GM10266 (cell line): ENCODE measurements around the gene PLPP3.

Source experiments
- DNase-seq: peaks from one replicate; pipeline ENCODE4 v3.0.0; 2012; ENCODE audit errors: extremely low spot score
- TF ChIP-seq, protein P1 (sequence below): IDR thresholded peaks from 2 replicates; pipeline ENCODE4 v1.5.1; 2012; ENCODE audit warnings: mild to moderate bottlenecking, low read depth; ENCODE audit not compliant: control insufficient read depth, insufficient read depth; ENCODE audit errors: missing control alignments

The PLPP3 gene

DNA sequence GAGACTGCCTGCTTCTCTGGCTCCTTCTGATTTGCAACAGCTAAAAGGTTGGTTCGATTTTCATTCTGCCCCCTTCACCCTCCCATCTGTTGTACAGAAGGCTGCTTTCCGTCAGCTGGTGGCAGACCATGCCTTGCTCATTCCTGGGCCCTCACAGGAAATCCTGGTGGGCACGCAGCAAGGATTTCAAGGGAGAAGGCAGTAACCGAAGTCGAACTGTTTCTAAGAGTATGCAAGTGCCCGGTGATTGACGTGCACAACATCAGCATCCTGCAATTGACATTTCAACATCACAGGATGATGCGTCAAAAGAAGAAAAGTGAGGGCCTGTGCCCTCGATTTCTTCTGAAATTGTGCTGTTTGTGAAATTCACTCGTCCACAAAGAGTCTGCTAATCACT lies 83.8 kb downstream of the PLPP3 start:
- TF ChIP-seq, protein P1, sequence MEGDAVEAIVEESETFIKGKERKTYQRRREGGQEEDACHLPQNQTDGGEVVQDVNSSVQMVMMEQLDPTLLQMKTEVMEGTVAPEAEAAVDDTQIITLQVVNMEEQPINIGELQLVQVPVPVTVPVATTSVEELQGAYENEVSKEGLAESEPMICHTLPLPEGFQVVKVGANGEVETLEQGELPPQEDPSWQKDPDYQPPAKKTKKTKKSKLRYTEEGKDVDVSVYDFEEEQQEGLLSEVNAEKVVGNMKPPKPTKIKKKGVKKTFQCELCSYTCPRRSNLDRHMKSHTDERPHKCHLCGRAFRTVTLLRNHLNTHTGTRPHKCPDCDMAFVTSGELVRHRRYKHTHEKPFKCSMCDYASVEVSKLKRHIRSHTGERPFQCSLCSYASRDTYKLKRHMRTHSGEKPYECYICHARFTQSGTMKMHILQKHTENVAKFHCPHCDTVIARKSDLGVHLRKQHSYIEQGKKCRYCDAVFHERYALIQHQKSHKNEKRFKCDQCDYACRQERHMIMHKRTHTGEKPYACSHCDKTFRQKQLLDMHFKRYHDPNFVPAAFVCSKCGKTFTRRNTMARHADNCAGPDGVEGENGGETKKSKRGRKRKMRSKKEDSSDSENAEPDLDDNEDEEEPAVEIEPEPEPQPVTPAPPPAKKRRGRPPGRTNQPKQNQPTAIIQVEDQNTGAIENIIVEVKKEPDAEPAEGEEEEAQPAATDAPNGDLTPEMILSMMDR, result no peak

DNA sequence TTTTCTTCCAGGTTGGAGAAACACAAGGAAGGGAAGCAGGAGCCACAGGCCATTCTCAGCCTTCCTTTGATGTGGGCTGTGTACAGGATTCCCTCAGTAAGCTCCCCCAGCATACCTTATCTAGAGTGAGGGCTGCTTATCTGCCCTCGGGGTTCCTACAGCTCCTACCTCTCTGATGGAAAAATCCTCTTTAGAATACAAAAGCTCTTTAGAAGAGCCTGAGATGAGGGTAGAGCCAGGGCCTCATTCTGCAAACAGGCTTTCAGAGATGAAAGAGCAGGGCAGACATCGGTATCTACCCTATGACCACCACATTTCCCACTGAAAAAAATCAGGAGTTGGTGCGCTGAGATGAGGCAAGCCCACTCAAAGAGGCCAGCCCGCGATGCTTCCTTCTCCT lies 85.1 kb downstream of the PLPP3 start:
- DNase-seq, result no peak
- TF ChIP-seq, protein P1, result no peak

More for the DNA sequence above, 83.8 kb downstream of the PLPP3 start:
- DNase-seq, result no peak

DNA sequence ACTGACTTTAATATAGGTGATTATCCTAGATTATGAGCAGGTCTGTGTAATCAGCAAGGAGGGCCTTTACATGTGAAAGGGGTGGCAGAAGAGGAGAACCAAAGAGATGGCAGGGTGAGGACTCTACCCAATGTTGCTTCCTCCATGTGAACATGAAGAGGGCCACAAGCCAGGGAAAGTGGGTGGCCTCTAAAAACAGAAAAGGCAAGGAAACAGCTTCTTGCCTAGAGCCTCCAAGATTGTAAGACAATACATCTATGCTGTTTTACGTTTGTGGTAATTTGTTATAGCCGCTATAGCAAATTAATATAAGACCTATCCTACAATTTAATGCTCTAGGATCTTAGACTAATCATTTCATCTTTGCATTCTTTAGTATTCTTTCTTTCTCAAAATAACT lies 85.5 kb downstream of the PLPP3 start:
- DNase-seq, result no peak

DNA sequence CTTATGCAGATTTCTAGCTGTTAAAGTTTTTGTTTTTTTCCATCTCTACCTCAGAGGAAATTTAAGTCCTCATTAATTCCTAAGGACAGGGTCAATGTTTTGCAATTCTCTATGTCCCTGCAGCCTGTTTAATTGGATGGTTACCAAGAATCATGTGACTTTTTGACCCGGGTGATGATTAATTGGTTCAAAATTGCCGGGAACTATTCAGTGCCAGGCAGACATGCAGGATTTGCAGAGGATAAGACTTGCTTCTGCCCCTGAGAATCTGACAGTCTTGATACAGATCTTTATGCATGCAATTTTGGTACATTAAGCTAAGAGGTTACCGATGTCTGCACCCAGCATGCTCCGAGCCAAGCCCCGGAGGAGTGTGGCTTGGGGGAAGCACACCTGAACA lies 87.9 kb downstream of the PLPP3 start:
- TF ChIP-seq, protein P1, result no peak
- DNase-seq, result no peak

More for the DNA sequence above, 85.5 kb downstream of the PLPP3 start:
- TF ChIP-seq, protein P1, result no peak

DNA sequence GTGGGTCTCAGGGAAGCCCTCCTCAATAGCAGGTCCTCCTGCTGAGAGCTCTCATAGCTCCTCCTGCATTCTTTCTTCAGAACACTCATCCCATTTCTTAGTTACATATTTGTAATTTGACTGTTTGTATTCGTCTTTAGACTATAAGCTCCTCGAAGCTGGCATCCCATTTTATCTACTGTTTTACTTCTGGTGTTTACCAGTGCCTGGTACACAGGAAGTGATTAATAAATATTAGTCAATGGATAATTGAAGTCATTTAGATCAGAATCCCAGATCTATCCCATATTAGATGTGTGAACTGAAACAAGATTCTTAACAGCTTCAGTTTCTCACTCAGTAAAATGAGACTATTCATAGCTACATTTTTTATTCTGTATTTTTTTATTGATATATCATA lies 88.7 kb downstream of the PLPP3 start:
- no peak for DNase-seq
- TF ChIP-seq, protein P1, result no peak

DNA sequence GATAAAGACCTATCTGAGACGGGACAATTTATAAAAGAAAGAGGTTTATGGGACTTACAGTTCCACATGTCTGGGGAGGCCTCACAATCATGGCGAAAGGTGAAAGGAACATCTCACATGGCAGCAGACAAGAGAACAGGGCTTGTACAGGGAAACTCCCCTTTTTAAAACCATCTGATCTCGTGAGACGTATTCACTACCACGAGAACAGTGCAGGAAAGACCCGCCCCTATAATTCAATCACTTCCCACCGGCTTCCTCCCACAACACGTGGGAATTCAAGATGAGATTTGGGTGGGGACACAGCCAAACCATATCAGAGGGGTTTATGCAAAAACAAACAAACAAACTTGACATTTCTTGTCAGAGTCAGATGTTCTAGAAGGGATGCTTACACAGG lies 89.7 kb downstream of the PLPP3 start:
- no peak for DNase-seq
- TF ChIP-seq, protein P1, result no peak

DNA sequence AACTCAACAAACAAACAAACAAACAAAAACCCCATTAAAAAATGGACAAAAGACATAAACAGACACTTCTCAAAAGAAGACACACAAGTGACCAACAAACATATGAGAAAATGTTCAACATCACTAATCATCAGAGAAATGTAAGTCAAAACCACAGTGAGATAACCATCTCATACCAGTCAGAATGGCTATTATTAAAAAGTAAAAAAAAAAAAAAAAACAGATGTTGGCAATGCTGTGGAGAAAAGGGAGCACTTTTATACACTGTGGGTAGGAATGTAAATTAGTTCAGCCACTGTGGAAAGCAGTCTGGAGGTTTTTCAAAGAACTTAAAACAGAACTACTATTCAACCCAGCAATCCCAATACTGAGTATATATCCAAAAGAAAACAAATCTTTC lies 94.7 kb downstream of the PLPP3 start:
- TF ChIP-seq, protein P1, result no peak
- DNase-seq, result no peak
